NB4 (cell line): ENCODE measurements around the gene SPEM1.

Experiments
- DNase-seq: peaks from one replicate; pipeline ENCODE4 v3.0.0; 2010; ENCODE audit warnings: low read depth
- H3K4me3 ChIP-seq: one replicate; pipeline ENCODE4 v1.5.1; 2011; ENCODE audit warnings: mild to moderate bottlenecking, low read depth, low read length, moderate library complexity
- CTCF ChIP-seq: IDR thresholded peaks from one replicate; pipeline ENCODE4 v1.5.1; 2012; ENCODE audit warnings: low read depth, low read length
- MAX ChIP-seq: IDR thresholded peaks from 2 replicates; pipeline ENCODE4 v1.6.1; 2011; ENCODE audit warnings: low read depth, low read length
- MYC ChIP-seq: IDR thresholded peaks from 2 replicates; pipeline ENCODE4 v1.6.1; 2011; ENCODE audit warnings: low read depth, low read length
- POLR2A ChIP-seq: IDR thresholded peaks from 2 replicates; pipeline ENCODE4 v1.6.1; 2011; ENCODE audit warnings: mild to moderate bottlenecking; ENCODE audit not compliant: insufficient read length; ENCODE audit errors: extremely low read depth

The SPEM1 gene

GRCh38 chr17:7394452-7395191 is 25.5 kb upstream of the SPEM1 start, which contains the start of gene PLSCR3:
Gene PLSCR3 (minus strand): TSS chr17:7394525. CDS start chr17:7394110, 415 bp downstream.
- peak; percentile 83 for DNase-seq
- peak; percentile 76; the same call in 1 of the 2 replicates for TF ChIP-seq MYC
- peak; percentile 43 for TF ChIP-seq MAX
- peak; percentile 17 for TF ChIP-seq CTCF
- peak; percentile 87 for TF ChIP-seq POLR2A
- H3K4me3 ChIP-seq = peak within 1 kb of the TSS; percentile 50

GRCh38 chr17:7396147-7396546 is 24.0 kb upstream of the SPEM1 start:
- no peak for DNase-seq
- H3K4me3 ChIP-seq = no peak overlapping the region
- TF ChIP-seq MAX (no peak), MYC (no peak), CTCF (no peak), POLR2A (no peak)

- TF ChIP-seq MAX = no peak
- TF ChIP-seq MYC = no peak
- TF ChIP-seq CTCF = no peak
- no peak for TF ChIP-seq POLR2A
Measured at GRCh38 chr17:7398612-7399011, 21.5 kb upstream of the SPEM1 start.

GRCh38 chr17:7403043-7403726 is 16.9 kb upstream of the SPEM1 start:
- DNase-seq = peak; percentile 69
- H3K4me3 ChIP-seq = peak overlapping the region; percentile 68
- no peak for TF ChIP-seq MAX
- no peak for TF ChIP-seq CTCF
- no peak for TF ChIP-seq POLR2A
- no peak for TF ChIP-seq MYC

More at GRCh38 chr17:7398612-7399011, 21.5 kb upstream of the SPEM1 start:
- no peak for DNase-seq
- no peak overlapping the region for H3K4me3 ChIP-seq

- peak overlapping the region; percentile 68 for H3K4me3 ChIP-seq
Measured at GRCh38 chr17:7403727-7403976, 16.5 kb upstream of the SPEM1 start.

More at GRCh38 chr17:7403727-7403976, 16.5 kb upstream of the SPEM1 start:
- no peak for DNase-seq
- no peak for TF ChIP-seq CTCF
